Stimulated activated CD8-positive, alpha-beta memory T cell treated with anti-CD3 and anti-CD28 coated beads, Interleukin-4, amount 100 ng/mL, for 4 hours (primary cell): Measurements from ENCODE around the gene WASF3.
"Not testable (repeated sequence)": the region's sequence is repeated elsewhere in the genome, so short reads cannot be mapped to it uniquely, and the experiment has no call there.

ENCODE experiments used
- DNase-seq, 2 donors: peaks; one replicate each; pipeline ENCODE4 v3.0.0-alpha.2; 2020; ENCODE audit warnings: low read depth in 2 of 2, low spot score in 1 of 2

WASF3 gene

DNA sequence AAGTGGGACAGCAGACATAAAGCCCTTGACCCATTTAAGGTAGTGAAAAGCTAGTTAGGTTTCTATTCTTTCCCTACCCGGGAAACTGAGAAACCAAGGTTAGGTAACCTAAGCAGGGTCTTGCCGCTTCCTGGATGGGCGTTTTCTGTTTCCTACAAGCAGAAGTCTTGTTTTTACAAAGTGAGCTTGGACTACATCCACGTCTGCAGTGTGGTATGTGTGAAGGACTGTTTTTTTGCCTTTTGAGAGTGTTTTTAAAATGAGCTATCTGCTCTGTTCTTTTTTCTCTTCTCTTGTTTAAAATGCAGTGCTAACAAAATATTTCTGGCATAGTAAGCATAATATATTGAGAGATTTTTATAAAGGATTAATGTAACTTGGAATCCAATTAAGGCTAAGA lies 153.7 kb downstream of the WASF3 start:
- DNase-seq = no peak

GRCh38 chr13:26713341-26713740 lies 155.9 kb downstream of the WASF3 start:
- DNase-seq = no peak

DNA sequence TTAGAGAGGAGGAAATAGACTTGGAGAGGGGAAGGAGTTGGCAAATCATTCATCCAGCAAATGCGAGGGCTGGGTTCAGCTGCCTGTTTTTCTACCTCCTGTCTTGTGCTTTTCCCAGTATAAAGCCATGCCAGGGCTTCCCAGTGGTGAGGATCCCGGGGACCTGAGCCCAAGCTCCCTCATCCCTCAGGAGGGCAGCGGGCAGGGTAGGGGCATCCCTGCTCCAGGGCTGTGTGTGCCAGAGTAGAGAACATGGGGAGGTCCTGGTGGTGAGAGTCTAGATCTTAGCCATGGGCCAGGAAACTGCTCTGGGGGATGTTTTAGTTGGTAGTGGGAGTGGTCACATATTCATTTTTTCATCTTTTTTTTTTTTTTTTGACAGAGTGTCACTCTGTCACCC lies 159.5 kb downstream of the WASF3 start:
- no peak for DNase-seq

DNA sequence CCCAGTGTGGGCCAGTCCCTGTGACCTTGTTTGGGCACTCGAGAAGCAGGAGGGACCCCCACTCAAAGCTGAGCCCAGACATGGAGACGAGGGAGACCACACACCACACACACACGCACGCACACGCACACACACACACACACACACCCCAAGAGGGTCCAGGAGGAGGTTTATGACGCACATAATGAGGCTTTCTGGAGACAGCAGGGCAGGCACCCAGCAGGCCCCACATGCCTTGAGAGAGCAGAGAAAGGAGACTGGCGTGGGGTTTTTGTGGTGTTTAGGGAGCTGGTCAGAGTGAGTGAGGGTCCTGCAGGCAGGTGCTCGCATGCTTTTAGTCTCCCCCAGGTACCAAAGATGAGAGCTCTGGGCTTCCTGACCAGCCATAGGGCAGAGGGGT lies 160.7 kb downstream of the WASF3 start:
- DNase-seq = no peak

DNA sequence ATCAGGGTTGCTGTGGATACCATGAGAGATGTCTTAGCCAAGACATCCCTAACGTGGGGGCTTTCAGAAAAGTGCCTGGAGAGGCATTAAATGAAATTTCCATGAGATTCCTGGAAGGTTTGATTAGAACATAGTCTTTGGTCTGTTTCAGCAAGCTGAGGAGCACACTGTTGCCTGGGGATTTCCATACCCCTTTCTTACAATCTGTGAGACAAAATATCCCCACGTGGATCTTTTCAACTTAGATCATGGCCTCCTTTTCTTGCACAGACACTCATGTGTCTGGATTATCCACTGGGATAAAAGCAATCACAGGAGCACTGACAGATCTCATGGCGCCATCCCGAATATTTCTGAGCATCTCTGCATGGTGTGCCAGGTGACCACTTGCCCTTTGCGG lies 161.4 kb downstream of the WASF3 start:
- DNase-seq = no peak

GRCh38 chr13:26719356-26719945 lies 162.0 kb downstream of the WASF3 start:
- no peak for DNase-seq

DNA sequence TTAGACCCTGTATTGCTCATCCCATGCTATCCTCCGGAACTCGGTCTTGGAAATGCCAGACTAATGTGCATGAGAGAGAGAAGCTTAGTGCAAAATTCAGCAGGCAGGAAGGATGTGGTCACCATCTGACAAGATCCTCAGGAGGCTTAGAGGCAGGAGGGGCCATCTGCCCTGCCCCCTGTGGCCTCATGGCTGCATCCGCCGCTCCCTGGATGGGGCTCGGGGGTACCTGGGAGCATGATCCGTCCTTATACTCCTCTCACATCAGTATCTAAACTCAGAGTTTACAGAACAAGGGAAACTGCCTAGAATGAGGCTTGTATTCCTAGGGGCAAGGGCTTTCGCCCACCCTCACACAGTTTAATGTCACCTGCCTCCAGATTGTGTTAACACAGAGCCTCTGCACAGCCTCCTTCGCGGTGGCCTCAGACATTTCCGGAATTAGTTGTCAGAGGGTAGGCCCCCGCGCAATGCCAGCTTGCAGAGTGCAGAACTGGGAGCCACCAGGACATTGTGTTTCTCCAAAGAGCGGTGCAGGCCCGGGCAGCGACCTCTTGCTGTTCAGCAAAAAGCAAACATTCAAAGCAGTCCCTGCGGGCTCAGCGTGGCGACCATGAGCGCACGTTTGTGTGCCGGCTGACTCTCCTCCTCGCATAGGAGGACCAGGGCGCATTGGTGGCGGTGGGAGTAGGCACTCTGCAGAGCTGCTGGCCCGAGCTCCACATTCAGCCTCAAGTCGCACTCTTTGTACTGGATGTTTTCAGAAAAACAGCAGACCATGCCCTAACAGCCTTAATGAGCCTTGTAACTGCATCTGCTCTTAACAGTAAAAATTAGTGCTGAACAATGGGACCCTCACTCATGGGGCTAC lies 164.0 kb downstream of the WASF3 start:
- no peak for DNase-seq

DNA sequence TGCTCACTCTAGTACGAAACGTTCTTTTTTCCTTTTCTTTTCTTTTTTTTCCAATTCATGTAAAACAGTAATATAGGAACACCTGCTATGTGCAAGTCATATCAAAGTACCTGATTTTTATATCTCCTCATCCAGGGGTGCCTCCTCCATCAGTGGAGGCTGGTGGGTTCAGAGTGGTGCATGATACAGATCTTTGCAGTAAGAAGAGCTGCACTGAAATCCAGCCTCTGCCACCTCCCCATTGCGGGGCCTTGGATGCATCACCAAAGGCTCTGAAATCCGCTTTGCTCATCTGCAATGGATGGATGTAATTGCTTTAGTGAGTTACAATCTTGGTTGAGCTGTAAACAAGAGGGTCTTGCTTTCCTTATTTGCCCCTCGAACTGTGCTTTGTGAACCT lies 164.8 kb downstream of the WASF3 start:
- DNase-seq = no peak

DNA sequence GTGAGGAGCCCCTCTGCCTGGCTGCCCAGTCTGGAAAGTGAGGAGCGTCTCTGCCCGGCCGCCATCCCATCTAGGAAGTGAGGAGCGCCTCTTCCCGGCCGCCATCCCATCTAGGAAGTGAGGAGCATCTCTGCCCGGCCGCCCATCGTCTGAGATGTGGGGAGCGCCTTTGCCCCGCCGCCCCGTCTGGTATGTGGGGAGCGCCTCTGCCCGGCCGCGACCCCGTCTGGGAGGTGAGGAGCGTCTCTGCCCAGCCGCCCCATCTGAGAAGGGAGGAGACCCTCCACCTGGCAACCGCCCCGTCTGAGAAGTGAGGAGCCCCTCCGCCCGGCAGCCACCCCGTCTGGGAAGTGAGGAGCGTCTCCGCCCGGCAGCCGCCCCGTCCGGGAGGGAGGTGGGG lies 166.1 kb downstream of the WASF3 start:
- not testable (repeated sequence) for DNase-seq

- no peak for DNase-seq
These were observed 169.2 kb downstream of the WASF3 start for GRCh38 chr13:26726684-26727083.

DNA sequence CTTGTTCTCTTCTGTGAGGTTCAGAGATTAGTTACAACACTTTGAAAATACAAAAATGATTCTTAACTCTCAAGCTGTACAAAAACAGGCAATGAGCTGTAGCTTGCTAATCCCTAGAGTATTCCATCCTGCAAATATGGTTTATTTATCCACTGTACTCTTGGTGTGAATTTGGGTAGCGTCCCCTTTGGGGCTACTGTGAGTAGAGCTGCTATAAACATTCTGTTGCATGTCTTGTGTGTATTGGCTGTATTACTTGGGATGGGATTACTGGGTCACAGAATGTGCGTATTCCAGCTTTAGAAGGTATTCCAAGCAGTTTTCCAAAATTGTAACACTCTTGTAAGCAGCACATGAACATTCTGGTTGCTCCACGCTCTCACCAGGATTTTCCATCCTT lies 169.6 kb downstream of the WASF3 start:
- DNase-seq = no peak

DNA sequence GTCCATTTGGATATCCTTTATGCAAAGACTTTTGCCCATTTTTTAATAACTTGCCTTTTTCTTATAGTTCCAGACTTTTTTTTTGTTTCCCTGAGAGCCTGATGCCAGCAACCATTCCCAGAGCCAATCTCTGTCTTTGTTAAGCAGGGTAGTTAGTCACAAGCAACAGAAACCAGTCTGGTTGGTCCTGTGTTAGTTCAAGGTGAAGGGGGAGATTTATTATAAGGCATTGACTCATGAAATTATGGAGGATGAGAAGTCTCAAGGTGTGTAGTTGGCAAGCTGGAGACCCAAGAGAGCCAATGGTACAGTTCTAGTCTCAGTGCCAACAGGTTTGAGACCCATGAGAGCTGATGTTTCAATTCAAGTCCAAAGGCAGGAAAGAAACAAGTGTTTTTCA lies 170.2 kb downstream of the WASF3 start:
- no peak for DNase-seq

DNA sequence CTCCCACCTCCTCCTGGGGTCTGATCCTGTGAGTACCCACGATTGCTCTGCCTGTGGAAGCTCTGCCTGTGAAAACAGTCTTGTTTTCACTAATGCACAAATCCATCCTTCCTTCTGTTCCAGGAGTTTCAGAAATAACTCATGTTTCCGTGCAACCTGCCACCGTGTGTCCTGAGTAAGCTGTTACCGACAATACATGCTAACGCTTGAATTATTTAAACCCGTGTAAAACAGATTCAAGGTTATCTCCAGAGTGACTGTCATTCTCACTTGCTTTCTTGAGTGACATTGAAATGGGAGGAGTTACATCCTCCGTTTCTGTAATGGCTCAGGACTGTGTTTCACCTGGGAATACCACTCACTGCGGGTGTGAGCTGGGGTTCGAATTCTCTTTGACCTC lies 178.2 kb downstream of the WASF3 start:
- DNase-seq = no peak
